Upper lobe of right lung (tissue), 1 donor: ENCODE measurements around the gene CD8A. TPM values are rescaled to one million over a fixed set of nuclear protein-coding genes. Genes with fewer than 3 reads are reported as not detected.

ENCODE experiments used
- ATAC-seq: fragments of 200-7000 bp; cut with Tn5 transposase; one replicate; pipeline ENCODE4 v1.9.1; 2020; ENCODE audit warnings: mild to moderate bottlenecking, moderate library complexity
- DNase-seq: peaks from one replicate; pipeline ENCODE4 v3.0.0-alpha.2; 2020
- H3K27ac ChIP-seq: fragments of 200-600 bp; one replicate; pipeline ENCODE4 v1.8.0; 2022
- H3K27me3 ChIP-seq: fragments of 200-600 bp; one replicate; pipeline ENCODE4 v1.8.0; 2022; ENCODE audit warnings: mild to moderate bottlenecking
- H3K36me3 ChIP-seq: fragments of 200-600 bp; one replicate; pipeline ENCODE4 v1.8.0; 2022
- H3K4me1 ChIP-seq: fragments of 200-600 bp; one replicate; pipeline ENCODE4 v1.8.0; 2022
- H3K4me3 ChIP-seq: fragments of 200-600 bp; one replicate; pipeline ENCODE4 v1.8.0; 2022; ENCODE audit warnings: mild to moderate bottlenecking
- H3K9me3 ChIP-seq: fragments of 200-600 bp; one replicate; pipeline ENCODE4 v1.8.0; 2022
- CTCF ChIP-seq: fragments of 200-600 bp; IDR thresholded peaks from one replicate; pipeline ENCODE4 v1.8.0; 2022; ENCODE audit warnings: antibody characterized with exemption
- intact Hi-C: fragments of 100-400 bp; cut with DNase I; formaldehyde crosslinking; loops from one replicate; pipeline ENCODE4 v1.11.0; 2022
- total RNA-seq: library from RNA; stranded (reverse); fragmentation: NEBNext Ultra II Directional; extraction: Animal tissue kit (Norgen Biotek cat#: 25700); gene quantifications from one replicate; pipeline ENCODE4 v1.2.1, GENCODE V29; 2021
- donor health status: DM: no; HTN: yes; CAD: no; lungs with severe emphysema.

The CD8A gene
- total RNA-seq, 1 donor from 2014 or later: 7.4 TPM

GRCh38 chr2:86760371-86760770 lies 30.3 kb downstream of the CD8A start:
- Histone ChIP-seq H3K4me1 (no peaks in the 10 kb centered on the region), H3K27ac (no peak overlapping the region), H3K4me3 (no peak overlapping the region), H3K9me3 (no peaks in the 10 kb centered on the region), H3K36me3 (no peaks in the 10 kb centered on the region), H3K27me3 (no peaks in the 10 kb centered on the region)
- ATAC-seq (no peak), DNase-seq (no peak)
- TF ChIP-seq CTCF: no peak
- intact Hi-C loops: no loop called here

GRCh38 chr2:86758405-86758804 lies 32.3 kb downstream of the CD8A start:
- no peaks in the 10 kb centered on the region for H3K4me1 ChIP-seq
- intact Hi-C loops: no loop called here
- ATAC-seq: no peak
- H3K27ac ChIP-seq: no peak overlapping the region
- peaks cover 9% of the 10 kb centered on the region for H3K36me3 ChIP-seq
- H3K9me3 ChIP-seq: no peaks in the 10 kb centered on the region
- DNase-seq: no peak
- H3K4me3 ChIP-seq: no peak overlapping the region
- TF ChIP-seq CTCF: no peak
- H3K27me3 ChIP-seq: no peaks in the 10 kb centered on the region

DNA sequence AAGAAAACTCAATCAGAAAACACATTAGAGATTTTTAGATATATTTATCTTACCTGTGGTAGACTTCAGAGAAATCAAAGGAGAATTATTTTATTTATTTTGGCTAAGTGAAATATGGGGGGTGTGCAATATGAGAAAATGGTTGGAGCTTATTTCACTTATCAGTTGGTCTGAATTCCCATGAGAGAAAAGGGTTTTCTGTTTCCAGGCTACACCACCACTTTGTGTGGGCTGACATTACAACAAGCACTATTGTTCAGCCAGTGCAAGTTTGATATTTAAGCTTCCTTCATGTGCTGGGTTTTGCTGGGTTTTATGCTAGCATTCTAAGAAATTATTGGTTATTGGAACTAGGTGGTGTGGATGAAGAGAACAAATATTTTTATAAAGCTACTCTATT lies 37.1 kb downstream of the CD8A start:
- no peak for ATAC-seq
- no peak overlapping the region for H3K27ac ChIP-seq
- no peak overlapping the region for H3K4me3 ChIP-seq
- intact Hi-C loops: no loop called here
- H3K9me3 ChIP-seq: no peaks in the 10 kb centered on the region
- H3K4me1 ChIP-seq: no peaks in the 10 kb centered on the region
- H3K27me3 ChIP-seq: no peaks in the 10 kb centered on the region
- no peak for DNase-seq
- no peak for TF ChIP-seq CTCF
- H3K36me3 ChIP-seq: peaks cover 25% of the 10 kb centered on the region

- no peak for ATAC-seq
- intact Hi-C loops: no loop called here
- no peak for DNase-seq
- no peak for TF ChIP-seq CTCF
- Histone ChIP-seq H3K9me3 (no peaks in the 10 kb centered on the region), H3K27me3 (no peaks in the 10 kb centered on the region), H3K4me3 (no peak overlapping the region), H3K27ac (no peak overlapping the region), H3K36me3 (peaks cover 25% of the 10 kb centered on the region), H3K4me1 (no peaks in the 10 kb centered on the region)
Measured at GRCh38 chr2:86752934-86753333, 37.8 kb downstream of the CD8A start.

DNA sequence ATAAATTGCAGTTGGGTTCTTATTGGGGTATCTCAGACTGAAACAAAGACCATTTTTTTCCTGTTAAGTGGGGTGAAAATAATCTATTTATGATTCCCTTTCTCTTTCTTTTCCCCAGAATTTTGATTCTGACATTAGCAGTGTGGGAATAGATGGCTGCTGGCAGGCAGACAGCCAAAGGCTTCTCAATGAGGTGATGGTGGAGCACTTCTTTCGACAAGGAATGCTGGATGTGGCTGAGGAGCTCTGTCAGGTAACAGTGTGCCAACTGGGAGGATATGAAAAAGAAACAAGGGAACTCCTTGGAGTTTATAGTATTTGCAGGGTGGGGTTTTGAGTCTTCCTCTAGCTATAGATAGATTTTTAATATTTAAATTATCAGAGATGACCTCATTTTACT lies 38.9 kb downstream of the CD8A start:
- no peak overlapping the region for H3K4me3 ChIP-seq
- no peak overlapping the region for H3K27ac ChIP-seq
- no peaks in the 10 kb centered on the region for H3K27me3 ChIP-seq
- DNase-seq (no peak), ATAC-seq (no peak)
- H3K9me3 ChIP-seq: no peaks in the 10 kb centered on the region
- no peaks in the 10 kb centered on the region for H3K4me1 ChIP-seq
- peaks cover 25% of the 10 kb centered on the region for H3K36me3 ChIP-seq
- intact Hi-C loops: no loop called here
- no peak for TF ChIP-seq CTCF

DNA sequence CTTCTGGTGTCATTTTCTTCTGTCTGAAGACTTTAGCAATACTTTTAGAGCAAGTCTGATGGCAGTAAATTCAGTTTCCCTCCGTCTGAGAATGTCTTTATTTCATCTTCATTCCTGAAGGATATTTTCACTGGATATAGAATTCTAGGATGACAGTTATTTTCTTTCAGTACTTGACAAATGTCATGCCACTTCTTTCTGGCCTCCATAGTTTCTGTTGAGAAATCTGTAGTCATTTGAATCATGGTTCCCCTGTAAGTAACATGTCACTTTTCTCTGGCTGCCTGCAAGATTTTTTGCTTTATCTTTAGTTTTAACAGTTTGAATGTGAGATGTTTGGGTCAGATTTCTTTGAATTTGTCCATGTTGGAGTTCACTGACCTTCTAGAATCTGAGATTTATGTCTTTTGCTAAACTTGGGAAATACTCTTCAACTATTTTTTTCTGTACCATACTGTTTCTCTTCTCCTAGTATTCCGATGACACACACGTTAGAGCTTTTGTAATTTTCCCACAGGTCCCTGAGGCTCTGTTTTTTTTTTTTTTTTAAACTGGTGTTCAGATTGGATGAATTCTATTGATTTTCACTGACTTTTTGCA lies 40.4 kb downstream of the CD8A start:
- intact Hi-C loops: no loop called here
- Histone ChIP-seq H3K27me3 (no peaks in the 10 kb centered on the region), H3K9me3 (no peaks in the 10 kb centered on the region), H3K27ac (no peak overlapping the region), H3K4me3 (no peak overlapping the region), H3K4me1 (no peaks in the 10 kb centered on the region), H3K36me3 (peaks cover 25% of the 10 kb centered on the region)
- no peak for TF ChIP-seq CTCF
- ATAC-seq (no peak), DNase-seq (no peak)
